ENCODE data around the gene SESTD1.

SESTD1 gene

DNA sequence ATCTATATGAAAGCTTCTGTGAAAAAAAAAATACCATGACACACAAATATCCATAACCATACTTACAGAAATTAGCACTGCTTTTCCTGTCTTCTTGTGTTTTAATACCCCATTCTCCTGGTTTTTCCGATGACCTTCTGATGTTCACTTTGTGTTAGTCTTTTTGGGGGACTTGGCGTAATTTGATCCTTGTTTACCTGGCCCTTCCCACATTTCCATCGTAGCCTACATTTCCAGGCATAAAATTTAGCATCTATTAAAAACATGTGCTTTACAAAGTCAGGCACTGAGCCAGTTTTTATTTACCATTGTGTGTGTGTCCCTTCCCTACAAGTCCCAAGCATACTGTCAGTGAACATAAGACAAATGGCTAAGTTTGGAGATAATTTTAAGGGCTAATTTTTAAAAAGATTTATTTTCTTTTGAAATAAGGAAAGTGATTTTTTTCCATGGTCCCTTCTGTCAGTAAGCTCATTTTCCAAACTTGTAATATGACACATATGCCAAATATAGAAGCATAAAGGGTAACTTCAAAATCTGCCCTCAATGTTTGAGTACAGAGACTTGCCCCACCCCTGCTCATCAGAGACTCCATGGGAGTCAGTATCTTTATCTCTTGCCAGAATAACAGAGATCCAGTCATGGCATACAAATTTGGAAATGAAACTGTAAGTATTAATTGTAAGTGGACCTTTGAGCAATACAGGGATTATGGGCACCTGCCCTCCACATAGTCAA is 27.3 kb downstream of the SESTD1 start:
- TF ChIP-seq ZC3H10 (CRISPR knock-in tag; IDR thresholded peaks at IDR 0.05), result no peak
- TF ChIP-seq, protein P1, sequence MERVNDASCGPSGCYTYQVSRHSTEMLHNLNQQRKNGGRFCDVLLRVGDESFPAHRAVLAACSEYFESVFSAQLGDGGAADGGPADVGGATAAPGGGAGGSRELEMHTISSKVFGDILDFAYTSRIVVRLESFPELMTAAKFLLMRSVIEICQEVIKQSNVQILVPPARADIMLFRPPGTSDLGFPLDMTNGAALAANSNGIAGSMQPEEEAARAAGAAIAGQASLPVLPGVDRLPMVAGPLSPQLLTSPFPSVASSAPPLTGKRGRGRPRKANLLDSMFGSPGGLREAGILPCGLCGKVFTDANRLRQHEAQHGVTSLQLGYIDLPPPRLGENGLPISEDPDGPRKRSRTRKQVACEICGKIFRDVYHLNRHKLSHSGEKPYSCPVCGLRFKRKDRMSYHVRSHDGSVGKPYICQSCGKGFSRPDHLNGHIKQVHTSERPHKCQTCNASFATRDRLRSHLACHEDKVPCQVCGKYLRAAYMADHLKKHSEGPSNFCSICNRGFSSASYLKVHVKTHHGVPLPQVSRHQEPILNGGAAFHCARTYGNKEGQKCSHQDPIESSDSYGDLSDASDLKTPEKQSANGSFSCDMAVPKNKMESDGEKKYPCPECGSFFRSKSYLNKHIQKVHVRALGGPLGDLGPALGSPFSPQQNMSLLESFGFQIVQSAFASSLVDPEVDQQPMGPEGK (CRISPR knock-in tag; IDR thresholded peaks at IDR 0.05; ENCODE audit: borderline replicate concordance), result no peak
- TF ChIP-seq, protein P2, sequence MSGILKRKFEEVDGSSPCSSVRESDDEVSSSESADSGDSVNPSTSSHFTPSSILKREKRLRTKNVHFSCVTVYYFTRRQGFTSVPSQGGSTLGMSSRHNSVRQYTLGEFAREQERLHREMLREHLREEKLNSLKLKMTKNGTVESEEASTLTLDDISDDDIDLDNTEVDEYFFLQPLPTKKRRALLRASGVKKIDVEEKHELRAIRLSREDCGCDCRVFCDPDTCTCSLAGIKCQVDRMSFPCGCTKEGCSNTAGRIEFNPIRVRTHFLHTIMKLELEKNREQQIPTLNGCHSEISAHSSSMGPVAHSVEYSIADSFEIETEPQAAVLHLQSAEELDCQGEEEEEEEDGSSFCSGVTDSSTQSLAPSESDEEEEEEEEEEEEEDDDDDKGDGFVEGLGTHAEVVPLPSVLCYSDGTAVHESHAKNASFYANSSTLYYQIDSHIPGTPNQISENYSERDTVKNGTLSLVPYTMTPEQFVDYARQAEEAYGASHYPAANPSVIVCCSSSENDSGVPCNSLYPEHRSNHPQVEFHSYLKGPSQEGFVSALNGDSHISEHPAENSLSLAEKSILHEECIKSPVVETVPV (CRISPR knock-in tag; IDR thresholded peaks at IDR 0.05), result no peak
- no peak for TF ChIP-seq ZFP30 (CRISPR knock-in tag; IDR thresholded peaks at IDR 0.05)
- TF ChIP-seq, protein P3, sequence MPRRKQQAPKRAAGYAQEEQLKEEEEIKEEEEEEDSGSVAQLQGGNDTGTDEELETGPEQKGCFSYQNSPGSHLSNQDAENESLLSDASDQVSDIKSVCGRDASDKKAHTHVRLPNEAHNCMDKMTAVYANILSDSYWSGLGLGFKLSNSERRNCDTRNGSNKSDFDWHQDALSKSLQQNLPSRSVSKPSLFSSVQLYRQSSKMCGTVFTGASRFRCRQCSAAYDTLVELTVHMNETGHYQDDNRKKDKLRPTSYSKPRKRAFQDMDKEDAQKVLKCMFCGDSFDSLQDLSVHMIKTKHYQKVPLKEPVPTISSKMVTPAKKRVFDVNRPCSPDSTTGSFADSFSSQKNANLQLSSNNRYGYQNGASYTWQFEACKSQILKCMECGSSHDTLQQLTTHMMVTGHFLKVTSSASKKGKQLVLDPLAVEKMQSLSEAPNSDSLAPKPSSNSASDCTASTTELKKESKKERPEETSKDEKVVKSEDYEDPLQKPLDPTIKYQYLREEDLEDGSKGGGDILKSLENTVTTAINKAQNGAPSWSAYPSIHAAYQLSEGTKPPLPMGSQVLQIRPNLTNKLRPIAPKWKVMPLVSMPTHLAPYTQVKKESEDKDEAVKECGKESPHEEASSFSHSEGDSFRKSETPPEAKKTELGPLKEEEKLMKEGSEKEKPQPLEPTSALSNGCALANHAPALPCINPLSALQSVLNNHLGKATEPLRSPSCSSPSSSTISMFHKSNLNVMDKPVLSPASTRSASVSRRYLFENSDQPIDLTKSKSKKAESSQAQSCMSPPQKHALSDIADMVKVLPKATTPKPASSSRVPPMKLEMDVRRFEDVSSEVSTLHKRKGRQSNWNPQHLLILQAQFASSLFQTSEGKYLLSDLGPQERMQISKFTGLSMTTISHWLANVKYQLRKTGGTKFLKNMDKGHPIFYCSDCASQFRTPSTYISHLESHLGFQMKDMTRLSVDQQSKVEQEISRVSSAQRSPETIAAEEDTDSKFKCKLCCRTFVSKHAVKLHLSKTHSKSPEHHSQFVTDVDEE (CRISPR knock-in tag; IDR thresholded peaks at IDR 0.05), result no peak
- no peak for TF ChIP-seq ZNF70 (CRISPR knock-in tag; IDR thresholded peaks at IDR 0.05)
- no peak for TF ChIP-seq RARB (CRISPR knock-in tag; IDR thresholded peaks at IDR 0.05)
- TF ChIP-seq SNAI2 (CRISPR knock-in tag; IDR thresholded peaks at IDR 0.05), result no peak
- no peak for TF ChIP-seq OSR1 (CRISPR knock-in tag; IDR thresholded peaks at IDR 0.05)
- TF ChIP-seq TOX (CRISPR knock-in tag; IDR thresholded peaks at IDR 0.05; ENCODE audit: borderline replicate concordance), result no peak
- TF ChIP-seq TCF4 (CRISPR knock-in tag; IDR thresholded peaks at IDR 0.05; ENCODE audit: borderline replicate concordance), result no peak
- TF ChIP-seq ESRRG (CRISPR knock-in tag; IDR thresholded peaks at IDR 0.05), result no peak
- no peak for TF ChIP-seq GLIS3 (CRISPR knock-in tag; IDR thresholded peaks at IDR 0.05)
- no peak for TF ChIP-seq PPARA (CRISPR knock-in tag; IDR thresholded peaks at IDR 0.05; ENCODE audit: borderline replicate concordance)
- TF ChIP-seq ISL1 (CRISPR knock-in tag; IDR thresholded peaks at IDR 0.05), result no peak
- TF ChIP-seq, protein P4, sequence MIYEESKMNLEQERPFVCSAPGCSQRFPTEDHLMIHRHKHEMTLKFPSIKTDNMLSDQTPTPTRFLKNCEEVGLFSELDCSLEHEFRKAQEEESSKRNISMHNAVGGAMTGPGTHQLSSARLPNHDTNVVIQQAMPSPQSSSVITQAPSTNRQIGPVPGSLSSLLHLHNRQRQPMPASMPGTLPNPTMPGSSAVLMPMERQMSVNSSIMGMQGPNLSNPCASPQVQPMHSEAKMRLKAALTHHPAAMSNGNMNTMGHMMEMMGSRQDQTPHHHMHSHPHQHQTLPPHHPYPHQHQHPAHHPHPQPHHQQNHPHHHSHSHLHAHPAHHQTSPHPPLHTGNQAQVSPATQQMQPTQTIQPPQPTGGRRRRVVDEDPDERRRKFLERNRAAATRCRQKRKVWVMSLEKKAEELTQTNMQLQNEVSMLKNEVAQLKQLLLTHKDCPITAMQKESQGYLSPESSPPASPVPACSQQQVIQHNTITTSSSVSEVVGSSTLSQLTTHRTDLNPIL (CRISPR knock-in tag; IDR thresholded peaks at IDR 0.05; ENCODE audit: low read depth), result no peak
- TF ChIP-seq CSDC2 (CRISPR knock-in tag; IDR thresholded peaks at IDR 0.05), result no peak

DNA sequence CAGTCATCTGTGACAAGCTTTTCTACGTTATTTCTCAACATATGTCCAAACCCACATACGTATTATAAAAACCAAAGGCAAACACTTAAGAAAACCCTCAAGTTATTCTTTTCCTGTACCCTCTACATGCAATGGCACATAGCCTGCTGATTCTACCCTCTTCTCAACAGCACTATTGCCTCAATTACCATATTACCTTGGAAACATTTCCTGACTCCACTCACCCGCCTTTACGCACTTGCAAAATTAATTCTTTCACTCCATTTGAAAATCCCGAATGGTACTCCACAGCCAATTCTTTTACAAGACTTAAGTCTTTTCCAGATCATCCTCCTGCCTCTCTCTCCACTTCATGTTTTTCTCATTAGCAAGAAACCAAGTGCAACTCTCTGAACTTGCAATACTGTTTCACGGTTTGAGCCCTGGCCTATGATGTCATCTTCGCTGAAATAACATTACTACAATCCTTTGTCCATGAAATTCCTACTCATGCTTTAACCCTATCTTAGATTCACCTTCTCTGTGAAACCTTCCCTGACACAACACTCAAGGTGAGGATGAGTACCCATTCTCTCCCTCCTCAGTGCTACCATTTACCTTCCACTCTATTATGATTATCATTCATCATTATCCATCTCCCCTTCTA is 29.0 kb downstream of the SESTD1 start:
- TF ChIP-seq ZFP30 (CRISPR knock-in tag; IDR thresholded peaks at IDR 0.05), result no peak
- TF ChIP-seq, protein P4 (CRISPR knock-in tag; IDR thresholded peaks at IDR 0.05; ENCODE audit: low read depth), result no peak
- TF ChIP-seq, protein P3 (CRISPR knock-in tag; IDR thresholded peaks at IDR 0.05), result no peak
- ATAC-seq, result no peak

More for the DNA sequence above, 27.3 kb downstream of the SESTD1 start:
- ATAC-seq, result no peak; the same call in 2 of the 3 replicates

All from SK-N-SH treated with all-trans-retinoic acid at 6 μM for 48 hours (cell line).